HG02759 (cell line): ENCODE results near the gene ZNF423.

ENCODE experiments used
- ATAC-seq: cut with Tn5 transposase; IDR thresholded peaks from one replicate; pipeline ENCODE4 v1.9.1; 2021; ENCODE audit warnings: mild to moderate bottlenecking, moderate library complexity; ENCODE audit not compliant: unreplicated experiment

The ZNF423 gene

GRCh38 chr16:49652456-49653172, 203.3 kb downstream of the ZNF423 start:
- no peak for ATAC-seq

- ATAC-seq = no peak
Observed at GRCh38 chr16:49651996-49652395, 203.9 kb downstream of the ZNF423 start.

GRCh38 chr16:49651226-49651625, 204.7 kb downstream of the ZNF423 start:
- no peak for ATAC-seq

GRCh38 chr16:49650603-49651002, 205.3 kb downstream of the ZNF423 start:
- no peak for ATAC-seq

GRCh38 chr16:49649013-49649765, 206.7 kb downstream of the ZNF423 start:
- ATAC-seq = no peak

- ATAC-seq = no peak
Observed at GRCh38 chr16:49647673-49648072, 208.2 kb downstream of the ZNF423 start.

- ATAC-seq = no peak
Observed at GRCh38 chr16:49645263-49645662, 210.6 kb downstream of the ZNF423 start.

GRCh38 chr16:49644145-49644463, 211.8 kb downstream of the ZNF423 start:
- ATAC-seq = no peak

GRCh38 chr16:49643429-49644144, 212.3 kb downstream of the ZNF423 start:
- ATAC-seq = no peak

GRCh38 chr16:49641250-49641649, 214.7 kb downstream of the ZNF423 start:
- ATAC-seq = no peak

- ATAC-seq = no peak
Observed at GRCh38 chr16:49640581-49640980, 215.3 kb downstream of the ZNF423 start.

GRCh38 chr16:49639739-49640431, 216.0 kb downstream of the ZNF423 start:
- no peak for ATAC-seq

- ATAC-seq = no peak
Observed at GRCh38 chr16:49638673-49639610, 217.0 kb downstream of the ZNF423 start.

GRCh38 chr16:49637933-49638672, 217.8 kb downstream of the ZNF423 start:
- no peak for ATAC-seq

GRCh38 chr16:49637511-49637910, 218.4 kb downstream of the ZNF423 start:
- no peak for ATAC-seq

GRCh38 chr16:49636608-49637007, 219.3 kb downstream of the ZNF423 start:
- ATAC-seq = no peak

- no peak for ATAC-seq
Observed at GRCh38 chr16:49635591-49636581, 220.0 kb downstream of the ZNF423 start.

GRCh38 chr16:49635009-49635350, 220.9 kb downstream of the ZNF423 start:
- no peak for ATAC-seq
